Activated CD8-positive, alpha-beta T cell treated with anti-CD3 and anti-CD28 coated beads for 36 hours (primary cell): ENCODE results near the gene PRKCB. TPM values are rescaled to one million over a fixed set of nuclear protein-coding genes. Genes with fewer than 3 reads are reported as not detected.

Source experiments
- ATAC-seq: fragments of 200-7000 bp; cut with Tn5 transposase; one replicate; pipeline ENCODE4 v1.10.0; 2021; ENCODE audit warnings: mild to moderate bottlenecking, moderate library complexity
- CTCF ChIA-PET: fragments of 350-600 bp; sonication (Branson Sonifier 250); formaldehyde crosslinking; loops from one replicate; lab custom pipeline; 2021; ENCODE audit warnings: antibody characterized with exemption; lab: Charles Lee
- POLR2A ChIA-PET: fragments of 350-600 bp; sonication (Branson Sonifier 250); formaldehyde crosslinking; loops from one replicate; lab custom pipeline; 2021; ENCODE audit warnings: antibody characterized with exemption; lab: Charles Lee
- DNase-seq: peaks from one replicate; pipeline ENCODE4 v3.0.0-alpha.2; 2020
- H3K27ac Mint-ChIP-seq: one replicate; pipeline ENCODE4 v1.8.0; 2021; ENCODE audit warnings: mild to moderate bottlenecking, mixed read lengths
- H3K27me3 Mint-ChIP-seq: one replicate; pipeline ENCODE4 v1.8.0; 2021; ENCODE audit warnings: mixed read lengths
- H3K36me3 Mint-ChIP-seq: one replicate; pipeline ENCODE4 v1.8.0; 2021; ENCODE audit warnings: low read depth, mixed read lengths
- H3K4me1 Mint-ChIP-seq: one replicate; pipeline ENCODE4 v1.8.0; 2021; ENCODE audit warnings: low read depth, mixed read lengths
- H3K4me3 Mint-ChIP-seq: one replicate; pipeline ENCODE4 v1.8.0; 2021; ENCODE audit warnings: mild to moderate bottlenecking, moderate library complexity, mixed read lengths
- H3K9me3 Mint-ChIP-seq: one replicate; pipeline ENCODE4 v1.8.0; 2021; ENCODE audit warnings: mixed read lengths
- intact Hi-C: fragments of 100-400 bp; cut with micrococcal nuclease; formaldehyde crosslinking; loops from one replicate; pipeline ENCODE4 v1.10.0; 2022
- total RNA-seq, 2 experiments: library from RNA; stranded (reverse); gene quantifications; one replicate each; pipeline ENCODE4 v1.2.3, GENCODE V29; 2021
- TF ChIP-seq, protein P1 (sequence below): fragments of 200-600 bp; IDR thresholded peaks from one replicate; pipeline ENCODE4 v1.8.0; 2022; ENCODE audit warnings: antibody characterized with exemption, mild to moderate bottlenecking

PRKCB gene
- total RNA-seq, 2 experiments from 2014 or later, result 101 to 105 TPM

DNA sequence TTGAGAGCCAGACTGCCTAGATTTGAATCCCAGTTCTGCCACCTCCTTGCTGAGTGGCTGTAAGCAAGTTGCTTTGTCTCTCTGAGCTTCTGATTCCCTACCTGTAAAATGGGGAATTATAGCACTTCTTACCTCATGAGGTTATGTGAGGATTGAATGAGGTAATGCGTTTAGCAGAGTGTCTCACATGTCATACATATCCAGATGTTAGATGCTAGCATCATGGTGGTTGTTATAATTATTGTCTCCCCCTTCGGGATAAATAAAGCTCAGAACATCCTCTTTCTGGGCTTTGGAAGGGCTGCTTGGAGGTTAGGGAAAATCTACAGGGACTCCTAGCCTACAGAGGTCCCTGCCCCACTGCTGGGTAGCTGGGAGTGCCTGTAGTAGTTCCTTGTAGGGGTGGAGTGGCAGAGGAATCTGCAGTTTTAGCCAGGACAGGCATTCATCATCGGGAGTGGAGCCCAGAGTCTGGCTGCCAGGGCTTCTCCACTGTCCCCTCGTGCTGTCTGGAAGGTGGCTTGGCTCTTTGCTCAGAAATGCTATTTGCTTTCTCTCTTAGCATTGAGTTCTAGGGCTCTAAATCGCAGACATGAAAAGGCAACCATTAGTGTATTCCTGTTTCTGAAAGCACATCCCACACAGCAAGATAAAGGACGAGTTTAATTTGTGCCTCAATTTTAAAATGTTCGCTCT lies 282.5 kb downstream of the PRKCB start:
- no peak for ATAC-seq
- TF ChIP-seq, protein P1, sequence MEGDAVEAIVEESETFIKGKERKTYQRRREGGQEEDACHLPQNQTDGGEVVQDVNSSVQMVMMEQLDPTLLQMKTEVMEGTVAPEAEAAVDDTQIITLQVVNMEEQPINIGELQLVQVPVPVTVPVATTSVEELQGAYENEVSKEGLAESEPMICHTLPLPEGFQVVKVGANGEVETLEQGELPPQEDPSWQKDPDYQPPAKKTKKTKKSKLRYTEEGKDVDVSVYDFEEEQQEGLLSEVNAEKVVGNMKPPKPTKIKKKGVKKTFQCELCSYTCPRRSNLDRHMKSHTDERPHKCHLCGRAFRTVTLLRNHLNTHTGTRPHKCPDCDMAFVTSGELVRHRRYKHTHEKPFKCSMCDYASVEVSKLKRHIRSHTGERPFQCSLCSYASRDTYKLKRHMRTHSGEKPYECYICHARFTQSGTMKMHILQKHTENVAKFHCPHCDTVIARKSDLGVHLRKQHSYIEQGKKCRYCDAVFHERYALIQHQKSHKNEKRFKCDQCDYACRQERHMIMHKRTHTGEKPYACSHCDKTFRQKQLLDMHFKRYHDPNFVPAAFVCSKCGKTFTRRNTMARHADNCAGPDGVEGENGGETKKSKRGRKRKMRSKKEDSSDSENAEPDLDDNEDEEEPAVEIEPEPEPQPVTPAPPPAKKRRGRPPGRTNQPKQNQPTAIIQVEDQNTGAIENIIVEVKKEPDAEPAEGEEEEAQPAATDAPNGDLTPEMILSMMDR, result no peak
- no peak overlapping the region for H3K4me3 Mint-ChIP-seq
- H3K27ac Mint-ChIP-seq, result no peak overlapping the region
- H3K27me3 Mint-ChIP-seq, result no peaks in the 10 kb centered on the region
- ChIA-PET POLR2A (no interaction called here), CTCF (interaction anchor here (0.6 kb wide), 1 partner anchor 17 kb away, joined by 3 read pairs; no protein-coding TSS in a partner anchor)
- H3K9me3 Mint-ChIP-seq, result no peaks in the 10 kb centered on the region
- peaks cover 48% of the 10 kb centered on the region for H3K36me3 Mint-ChIP-seq
- intact Hi-C loops, result no loop called here
- no peak for DNase-seq
- H3K4me1 Mint-ChIP-seq, result no peaks in the 10 kb centered on the region

GRCh38 chr16:24119807-24120206 lies 284.0 kb downstream of the PRKCB start:
- Mint-ChIP-seq H3K4me3 (no peak overlapping the region), H3K9me3 (no peaks in the 10 kb centered on the region), H3K36me3 (peaks cover 52% of the 10 kb centered on the region), H3K4me1 (no peaks in the 10 kb centered on the region), H3K27me3 (no peaks in the 10 kb centered on the region), H3K27ac (no peak overlapping the region)
- CTCF ChIA-PET, result no interaction called here
- POLR2A ChIA-PET, result no interaction called here
- TF ChIP-seq, protein P1, result no peak
- intact Hi-C loops, result no loop called here
- DNase-seq, result no peak
- ATAC-seq, result no peak

- H3K4me3 Mint-ChIP-seq, result no peak overlapping the region
- TF ChIP-seq, protein P1, result no peak
- no peaks in the 10 kb centered on the region for H3K9me3 Mint-ChIP-seq
- H3K36me3 Mint-ChIP-seq, result peaks cover 59% of the 10 kb centered on the region
- no peaks in the 10 kb centered on the region for H3K4me1 Mint-ChIP-seq
- no peaks in the 10 kb centered on the region for H3K27me3 Mint-ChIP-seq
- ATAC-seq, result no peak
- ChIA-PET CTCF (interaction anchor here (0.6 kb wide), 1 partner anchor 81 kb away, joined by 3 read pairs; no protein-coding TSS in a partner anchor), POLR2A (interaction anchor here (0.6 kb wide), 1 partner anchor 96 kb away, joined by 3 read pairs; no protein-coding TSS in a partner anchor)
- intact Hi-C loops, result no loop called here
- H3K27ac Mint-ChIP-seq, result no peak overlapping the region
- DNase-seq, result no peak
These were observed 287.5 kb downstream of the PRKCB start for GRCh38 chr16:24123275-24123674.

DNA sequence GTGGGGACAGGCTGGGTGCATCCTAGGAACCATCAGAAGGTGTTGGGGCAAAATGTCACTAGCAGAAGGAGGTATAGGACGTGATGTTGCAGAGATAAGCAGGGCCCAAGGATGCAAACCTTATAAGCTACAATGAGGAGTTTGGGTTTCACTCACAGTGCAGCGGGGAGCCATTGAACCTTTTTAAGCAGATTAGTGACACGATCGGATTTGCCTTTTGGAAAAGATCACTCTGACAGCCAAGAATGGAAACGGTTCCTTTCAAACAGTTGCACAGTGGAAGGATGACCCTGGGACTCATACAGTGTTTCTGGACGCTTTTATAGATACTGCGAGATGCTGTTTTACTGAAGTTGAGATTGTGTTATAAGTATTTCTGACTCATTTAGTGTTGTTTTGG lies 288.5 kb downstream of the PRKCB start:
- H3K36me3 Mint-ChIP-seq, result peaks cover 58% of the 10 kb centered on the region
- TF ChIP-seq, protein P1, result no peak
- no peaks in the 10 kb centered on the region for H3K9me3 Mint-ChIP-seq
- POLR2A ChIA-PET, result no interaction called here
- H3K4me1 Mint-ChIP-seq, result no peaks in the 10 kb centered on the region
- no peaks in the 10 kb centered on the region for H3K27me3 Mint-ChIP-seq
- DNase-seq (no peak), ATAC-seq (no peak)
- H3K4me3 Mint-ChIP-seq, result no peak overlapping the region
- intact Hi-C loops, result no loop called here
- CTCF ChIA-PET, result no interaction called here
- H3K27ac Mint-ChIP-seq, result no peak overlapping the region

GRCh38 chr16:24125214-24125613 lies 289.4 kb downstream of the PRKCB start:
- no peak overlapping the region for H3K4me3 Mint-ChIP-seq
- H3K9me3 Mint-ChIP-seq, result no peaks in the 10 kb centered on the region
- peaks cover 50% of the 10 kb centered on the region for H3K36me3 Mint-ChIP-seq
- intact Hi-C loops, result no loop called here
- no peaks in the 10 kb centered on the region for H3K27me3 Mint-ChIP-seq
- ChIA-PET CTCF (no interaction called here), POLR2A (no interaction called here)
- H3K4me1 Mint-ChIP-seq, result no peaks in the 10 kb centered on the region
- H3K27ac Mint-ChIP-seq, result no peak overlapping the region
- no peak for ATAC-seq
- no peak for DNase-seq
- TF ChIP-seq, protein P1, result no peak
